Stimulated activated CD8-positive, alpha-beta memory T cell treated with anti-CD3 and anti-CD28 coated beads, Interleukin-15, amount 100 ng/mL, for 4 hours (primary cell): Measurements from ENCODE around the gene SLC35F5.
"Not testable (repeated sequence)": the region's sequence is repeated elsewhere in the genome, so short reads cannot be mapped to it uniquely, and the experiment has no call there.

Experiments
- DNase-seq, 2 donors: peaks; one replicate each; pipeline ENCODE4 v3.0.0-alpha.2; 2020; ENCODE audit warnings: low read depth in 2 of 2

The SLC35F5 gene

GRCh38 chr2:113756355-113757137 lies at the start of gene SLC35F5:
TSS of gene SLC35F5 (minus strand) at chr2:113756642. CDS start at chr2:113756409, 233 bp downstream.
- peak; percentile 80 to 87 for DNase-seq

- no peak for DNase-seq
Measured at GRCh38 chr2:113799375-113799774, 42.9 kb upstream of the SLC35F5 start.

GRCh38 chr2:113797237-113797636 lies 40.8 kb upstream of the SLC35F5 start:
- no peak for DNase-seq

- DNase-seq, result no peak
Measured at GRCh38 chr2:113796592-113797175, 40.2 kb upstream of the SLC35F5 start.

- no peak for DNase-seq
Measured at GRCh38 chr2:113795405-113795920, 39.0 kb upstream of the SLC35F5 start.

- DNase-seq, result no peak
Measured at GRCh38 chr2:113791697-113792590, 35.5 kb upstream of the SLC35F5 start.

GRCh38 chr2:113784823-113785744 lies 28.6 kb upstream of the SLC35F5 start:
- no peak for DNase-seq

- no peak for DNase-seq
Measured at GRCh38 chr2:113780472-113780871, 24.0 kb upstream of the SLC35F5 start.

GRCh38 chr2:113777371-113777770 lies 20.9 kb upstream of the SLC35F5 start:
- no peak for DNase-seq

GRCh38 chr2:113776949-113777348 lies 20.5 kb upstream of the SLC35F5 start:
- no peak for DNase-seq

GRCh38 chr2:113774616-113775015 lies 18.2 kb upstream of the SLC35F5 start:
- not testable (repeated sequence) for DNase-seq

- no peak for DNase-seq
Measured at GRCh38 chr2:113770929-113771328, 14.5 kb upstream of the SLC35F5 start.

- no peak for DNase-seq
Measured at GRCh38 chr2:113769555-113769954, 13.1 kb upstream of the SLC35F5 start.

GRCh38 chr2:113768770-113769169 lies 12.3 kb upstream of the SLC35F5 start:
- DNase-seq, result no peak

GRCh38 chr2:113767811-113768460 lies 11.5 kb upstream of the SLC35F5 start:
- DNase-seq, result no peak

GRCh38 chr2:113765276-113765675 lies 8.8 kb upstream of the SLC35F5 start:
- no peak for DNase-seq

GRCh38 chr2:113762377-113763118 lies 6.1 kb upstream of the SLC35F5 start:
- no peak for DNase-seq

- no peak for DNase-seq
Measured at GRCh38 chr2:113760400-113760799, 4.0 kb upstream of the SLC35F5 start.

GRCh38 chr2:113757138-113757657 lies 756 bp upstream of the SLC35F5 start:
- DNase-seq, result no peak
